Measurements from ENCODE around the gene NFATC2.
"Not testable (repeated sequence)": the region's sequence is repeated elsewhere in the genome, so short reads cannot be mapped to it uniquely, and the experiment has no call there.

NFATC2 gene

DNA sequence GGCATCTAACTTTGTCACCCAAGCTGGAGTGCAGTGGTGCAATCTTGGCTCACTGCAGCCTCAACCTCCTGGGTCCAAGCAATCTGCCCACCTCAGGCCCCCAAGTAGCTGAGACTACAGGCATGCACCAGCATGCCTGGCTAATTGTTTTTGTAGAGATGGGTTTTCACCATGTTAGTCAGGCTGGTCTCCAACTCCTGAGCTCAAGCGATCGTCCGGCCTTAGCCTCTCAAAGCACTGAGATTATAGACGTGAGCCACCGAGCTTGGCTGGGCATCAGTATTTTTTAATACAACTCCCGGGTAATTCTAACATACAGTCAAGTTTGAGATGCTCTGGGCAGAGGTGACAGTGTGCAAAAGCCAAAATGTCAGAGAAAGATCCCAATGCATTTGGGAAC, 73.5 kb downstream of the NFATC2 start:
- no peak overlapping the region for H3K4me3 ChIP-seq (ENCODE audit: low read depth, low read length)
- no peak for DNase-seq (ENCODE audit: low read depth)
- TF ChIP-seq, protein P1, sequence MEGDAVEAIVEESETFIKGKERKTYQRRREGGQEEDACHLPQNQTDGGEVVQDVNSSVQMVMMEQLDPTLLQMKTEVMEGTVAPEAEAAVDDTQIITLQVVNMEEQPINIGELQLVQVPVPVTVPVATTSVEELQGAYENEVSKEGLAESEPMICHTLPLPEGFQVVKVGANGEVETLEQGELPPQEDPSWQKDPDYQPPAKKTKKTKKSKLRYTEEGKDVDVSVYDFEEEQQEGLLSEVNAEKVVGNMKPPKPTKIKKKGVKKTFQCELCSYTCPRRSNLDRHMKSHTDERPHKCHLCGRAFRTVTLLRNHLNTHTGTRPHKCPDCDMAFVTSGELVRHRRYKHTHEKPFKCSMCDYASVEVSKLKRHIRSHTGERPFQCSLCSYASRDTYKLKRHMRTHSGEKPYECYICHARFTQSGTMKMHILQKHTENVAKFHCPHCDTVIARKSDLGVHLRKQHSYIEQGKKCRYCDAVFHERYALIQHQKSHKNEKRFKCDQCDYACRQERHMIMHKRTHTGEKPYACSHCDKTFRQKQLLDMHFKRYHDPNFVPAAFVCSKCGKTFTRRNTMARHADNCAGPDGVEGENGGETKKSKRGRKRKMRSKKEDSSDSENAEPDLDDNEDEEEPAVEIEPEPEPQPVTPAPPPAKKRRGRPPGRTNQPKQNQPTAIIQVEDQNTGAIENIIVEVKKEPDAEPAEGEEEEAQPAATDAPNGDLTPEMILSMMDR (IDR thresholded peaks at IDR 0.05; ENCODE audit: control insufficient read depth, extremely low read depth, insufficient read depth), result no peak

- TF ChIP-seq, protein P1 (IDR thresholded peaks at IDR 0.05; ENCODE audit: control insufficient read depth, extremely low read depth, insufficient read depth), result no peak
- DNase-seq (ENCODE audit: low read depth), result no peak
These were observed 73.9 kb downstream of the NFATC2 start for GRCh38 chr20:51468636-51469035.

GRCh38 chr20:51467956-51468626, 74.4 kb downstream of the NFATC2 start:
- TF ChIP-seq, protein P1 (IDR thresholded peaks at IDR 0.05; ENCODE audit: control insufficient read depth, extremely low read depth, insufficient read depth), result no peak
- no peak for DNase-seq (ENCODE audit: low read depth)
- H3K4me3 ChIP-seq (ENCODE audit: low read depth, low read length), result no peak overlapping the region

More at GRCh38 chr20:51468636-51469035, 73.9 kb downstream of the NFATC2 start:
- H3K4me3 ChIP-seq (ENCODE audit: low read depth, low read length), result no peak overlapping the region

GRCh38 chr20:51463998-51464397, 78.5 kb downstream of the NFATC2 start:
- H3K4me3 ChIP-seq (ENCODE audit: low read depth, low read length), result no peak overlapping the region
- TF ChIP-seq, protein P1 (IDR thresholded peaks at IDR 0.05; ENCODE audit: control insufficient read depth, extremely low read depth, insufficient read depth), result no peak
- DNase-seq (ENCODE audit: low read depth), result no peak

GRCh38 chr20:51463560-51463959, 79.0 kb downstream of the NFATC2 start:
- TF ChIP-seq, protein P1 (IDR thresholded peaks at IDR 0.05; ENCODE audit: control insufficient read depth, extremely low read depth, insufficient read depth), result no peak
- no peak for DNase-seq (ENCODE audit: low read depth)
- H3K4me3 ChIP-seq (ENCODE audit: low read depth, low read length), result no peak overlapping the region

- TF ChIP-seq, protein P1 (IDR thresholded peaks at IDR 0.05; ENCODE audit: control insufficient read depth, extremely low read depth, insufficient read depth), result no peak
- no peak for DNase-seq (ENCODE audit: low read depth)
- H3K4me3 ChIP-seq (ENCODE audit: low read depth, low read length), result no peak overlapping the region
These were observed 79.8 kb downstream of the NFATC2 start for GRCh38 chr20:51462566-51463276.

DNA sequence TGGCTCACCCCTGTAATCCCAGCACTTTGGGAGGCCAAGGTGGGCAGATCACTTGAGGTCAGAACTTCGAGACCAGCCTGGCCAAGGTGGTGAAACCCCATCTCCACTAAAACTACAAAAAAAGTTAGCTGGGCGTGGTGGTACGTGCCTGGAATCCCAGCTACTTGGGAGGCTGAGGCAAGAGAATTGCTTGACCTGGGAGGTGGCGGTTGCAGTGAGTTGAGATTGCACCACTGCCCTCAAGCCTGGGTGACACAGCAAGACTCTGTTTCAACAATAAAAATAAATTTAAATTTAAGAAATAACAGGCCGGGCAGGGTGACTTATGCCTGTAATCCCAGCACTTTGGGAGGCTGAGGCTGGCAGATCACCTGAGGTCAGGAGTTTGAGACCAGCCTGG, 80.7 kb downstream of the NFATC2 start:
- DNase-seq (ENCODE audit: low read depth); H3K4me3 ChIP-seq (ENCODE audit: low read depth, low read length): not testable (repeated sequence)

Data from LNCaP clone FGC (cell line).